CD4-positive, alpha-beta T cell treated with Interleukin-6 for 4 hours (primary cell): Measurements from ENCODE around the gene NAT9.

Experiments used
- DNase-seq: peaks from one replicate; pipeline ENCODE4 v3.0.0-alpha.2; 2020; ENCODE audit warnings: mixed read lengths

NAT9 gene

DNA sequence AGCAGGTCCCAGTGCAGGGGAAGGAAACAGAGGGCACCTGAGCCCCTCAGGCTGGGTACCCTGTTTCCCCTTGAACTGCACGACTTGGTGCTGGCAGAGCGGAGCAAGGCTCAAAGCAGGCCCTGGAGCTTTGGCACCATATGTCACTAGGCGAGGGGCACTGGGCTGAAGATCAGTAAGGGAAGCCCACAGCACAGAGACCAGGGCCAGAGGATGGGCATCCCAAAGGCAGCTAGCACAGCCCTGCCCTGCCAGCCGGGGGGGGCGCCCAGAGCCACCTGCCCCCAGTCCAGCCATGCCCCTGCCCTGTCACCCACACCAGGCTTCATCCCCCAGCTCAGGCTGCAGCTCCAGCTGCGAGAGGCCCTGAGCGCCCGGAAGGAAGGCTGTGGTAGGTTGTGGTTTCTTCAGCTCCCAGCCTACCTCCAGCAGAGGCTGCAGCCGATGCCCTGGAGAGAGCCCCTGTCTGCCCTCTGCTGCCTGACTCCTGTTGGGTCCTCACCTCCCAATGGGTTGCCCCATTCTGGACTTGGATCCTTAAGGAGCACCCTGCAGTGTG is 16.8 kb downstream of the NAT9 start:
- DNase-seq = peak; percentile 73

DNA sequence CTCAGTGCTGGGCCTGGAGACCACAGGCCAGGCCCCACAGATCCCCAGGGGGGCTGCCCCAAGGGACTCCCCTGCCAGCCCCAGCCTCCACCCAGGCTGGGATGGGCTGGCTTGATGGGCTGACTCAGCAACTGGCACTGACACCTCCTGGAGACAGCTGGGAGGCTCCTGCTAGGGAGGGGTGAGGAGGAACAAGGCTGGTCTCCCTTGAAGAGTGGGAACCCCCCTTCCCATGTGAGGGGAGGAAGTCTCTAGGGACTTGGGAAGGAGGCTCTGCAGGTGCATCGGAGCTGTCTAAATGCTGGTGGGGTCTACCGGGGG is 17.3 kb downstream of the NAT9 start:
- DNase-seq = peak; percentile 36

DNA sequence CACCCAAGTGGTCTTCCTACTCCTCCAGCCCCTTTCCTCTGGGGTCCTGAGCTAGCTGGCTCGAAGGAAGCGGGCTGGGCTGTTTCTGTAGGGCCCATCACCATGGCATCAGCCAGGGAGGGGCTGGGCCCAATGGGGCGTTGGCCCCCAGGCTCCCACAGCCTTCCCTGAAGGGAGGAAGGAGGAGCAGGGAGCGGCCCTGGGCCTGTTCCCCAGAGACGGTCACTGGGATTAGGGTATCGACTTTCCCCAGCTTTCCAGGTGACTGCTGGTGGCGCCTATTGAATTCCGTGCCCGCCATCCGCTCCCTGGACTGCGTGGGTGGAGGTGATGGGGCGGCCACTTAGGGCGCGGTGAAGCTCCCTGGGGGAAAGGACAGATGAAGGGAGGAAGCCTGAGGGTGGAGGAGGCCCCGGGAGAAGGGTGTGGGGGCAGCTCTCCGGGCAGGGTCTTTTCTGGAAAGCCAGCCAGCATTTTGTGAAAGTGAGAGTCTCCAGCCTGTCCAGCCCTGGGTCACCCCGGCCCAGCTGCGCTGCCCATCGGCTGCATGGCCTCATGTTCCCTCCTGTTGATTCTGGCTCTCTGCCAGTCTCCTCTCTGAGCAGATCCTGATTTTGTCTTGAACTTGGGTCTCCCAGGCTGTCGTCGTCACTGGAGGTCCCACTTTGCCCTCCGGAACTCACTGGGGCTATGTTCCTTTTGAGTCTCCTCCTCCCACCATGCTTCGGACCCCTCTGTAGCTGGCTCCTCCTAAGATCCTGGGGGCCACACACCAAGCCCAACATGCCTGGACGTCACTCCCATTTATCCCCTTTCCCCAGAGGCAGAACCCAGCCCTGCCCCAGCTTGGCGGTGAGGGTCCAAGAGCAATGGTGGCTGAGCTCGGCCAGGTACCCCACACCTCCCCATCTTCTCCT is 18.0 kb downstream of the NAT9 start:
- DNase-seq = no peak

DNA sequence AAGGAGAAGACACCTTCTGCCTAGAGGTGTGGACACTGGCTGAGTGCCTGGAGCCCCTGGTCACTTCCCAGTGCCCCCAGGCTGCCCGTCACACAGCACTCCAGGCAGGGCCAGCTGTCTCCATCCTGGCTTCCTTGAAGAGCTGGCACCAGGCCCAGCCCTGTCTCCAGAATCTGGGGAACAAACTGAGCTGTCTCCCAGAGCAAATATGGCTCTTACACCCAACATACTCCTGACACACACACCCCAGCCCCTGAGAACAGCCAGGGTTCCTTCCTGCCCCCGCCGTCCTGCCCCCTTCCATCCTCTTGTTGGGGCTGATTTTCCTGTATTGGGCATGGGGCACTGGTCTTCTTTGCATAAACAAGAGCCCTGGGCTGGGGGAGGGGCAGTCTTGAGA is 18.6 kb downstream of the NAT9 start:
- DNase-seq = no peak

DNA sequence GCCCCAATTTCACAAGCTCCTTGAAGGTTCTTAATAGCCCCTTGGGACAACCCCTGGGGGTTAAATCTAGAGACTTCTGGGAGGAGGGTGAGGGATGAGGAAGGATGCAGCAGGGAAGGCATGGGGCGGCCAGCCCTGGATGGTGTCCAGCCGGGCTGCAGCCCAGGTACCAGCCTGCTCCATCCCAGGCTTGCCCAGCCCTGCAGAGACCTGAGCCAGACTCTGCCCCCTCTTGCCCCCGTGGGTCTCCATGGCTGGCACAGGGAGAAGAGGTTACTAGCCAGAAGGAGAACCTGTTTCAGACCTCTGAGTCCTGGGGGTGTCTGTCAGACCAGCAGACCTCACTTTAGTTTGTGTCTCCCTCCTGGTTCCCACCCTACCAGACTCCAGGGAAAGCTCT is 19.3 kb downstream of the NAT9 start:
- no peak for DNase-seq

DNA sequence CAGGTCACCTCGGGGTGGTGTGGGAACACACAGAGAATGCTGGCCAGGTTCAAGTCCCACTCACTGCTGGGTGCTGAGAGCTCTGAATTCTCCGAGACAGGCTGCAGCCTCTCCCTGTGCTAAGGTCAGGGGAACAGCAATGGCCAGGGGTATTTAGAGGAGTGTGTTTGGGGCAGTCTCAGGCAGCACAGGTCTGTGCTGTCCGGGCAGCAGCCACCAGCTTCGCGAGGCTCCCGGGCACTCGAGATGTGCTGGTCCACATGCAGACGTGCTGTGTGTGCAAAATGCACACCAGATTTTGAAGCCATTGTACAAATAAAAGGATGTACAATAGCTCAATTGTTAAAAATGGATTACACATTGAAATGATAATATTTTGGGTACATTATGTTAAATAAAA is 20.6 kb downstream of the NAT9 start:
- DNase-seq = no peak

DNA sequence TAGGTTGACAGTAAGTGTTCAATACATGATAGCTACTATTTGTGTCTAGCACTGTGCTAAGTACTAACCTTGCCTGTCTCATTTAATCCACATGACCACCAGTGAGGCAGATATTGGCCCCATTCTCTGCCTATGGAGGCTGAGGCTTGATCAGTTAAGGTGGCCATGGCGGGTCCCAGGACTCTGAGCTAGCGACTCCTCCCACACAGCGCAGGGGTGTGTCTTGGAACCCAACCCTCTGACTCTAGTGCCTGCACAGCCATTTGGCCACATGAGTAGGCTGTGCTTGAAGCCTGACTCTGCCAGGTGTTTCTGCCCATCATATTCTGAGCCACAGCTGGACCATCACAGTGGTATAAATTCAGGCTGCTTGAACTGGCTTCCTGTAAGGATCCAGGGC is 21.3 kb downstream of the NAT9 start:
- no peak for DNase-seq

DNA sequence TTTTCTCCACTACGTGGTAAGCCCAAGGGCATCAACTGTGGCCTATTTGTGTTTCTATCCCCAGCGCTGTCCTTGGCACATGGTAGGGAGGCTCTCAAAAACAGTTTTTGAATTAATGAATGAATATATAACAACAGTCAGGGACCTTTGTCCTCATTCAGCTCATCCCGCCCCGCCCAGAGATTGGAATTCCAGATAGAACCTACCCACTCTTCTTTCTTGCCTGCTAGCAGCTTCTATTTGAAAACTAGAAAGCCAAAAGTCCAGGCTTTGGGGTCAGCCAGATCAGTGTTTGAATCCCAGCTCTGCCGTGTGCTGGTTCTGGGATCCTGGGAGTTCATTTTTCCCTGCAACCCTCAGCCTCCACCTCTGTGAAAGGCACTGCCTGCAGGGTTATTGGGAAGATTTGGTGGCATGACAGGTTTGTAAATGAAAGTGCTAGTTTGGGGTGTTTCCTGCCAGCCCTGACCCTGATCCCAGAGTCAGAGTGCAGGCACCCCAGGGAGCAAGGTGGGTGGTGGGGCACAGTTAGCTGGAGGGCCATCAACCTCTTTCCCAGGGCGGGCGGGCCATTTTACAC is 23.2 kb downstream of the NAT9 start:
- no peak for DNase-seq

DNA sequence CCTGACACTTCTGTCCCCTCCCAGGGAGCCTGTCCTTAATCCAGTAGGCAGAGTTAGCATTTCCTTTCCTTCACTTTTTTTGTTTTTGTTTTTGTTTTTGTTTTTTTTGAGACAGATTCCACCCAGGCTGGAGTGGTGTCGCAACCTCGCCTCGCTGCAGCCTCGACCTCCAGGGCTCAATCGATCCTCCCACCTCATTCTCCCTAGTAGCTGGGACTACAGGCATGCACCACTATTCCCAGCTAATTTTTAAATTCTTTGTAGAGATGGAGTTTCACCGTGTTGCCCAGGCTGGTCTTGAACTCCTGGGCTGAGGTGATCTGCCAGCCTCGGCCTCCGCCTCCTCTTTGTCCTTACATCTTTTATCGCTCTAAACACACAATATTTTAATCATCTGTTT is 23.7 kb downstream of the NAT9 start:
- no peak for DNase-seq

DNA sequence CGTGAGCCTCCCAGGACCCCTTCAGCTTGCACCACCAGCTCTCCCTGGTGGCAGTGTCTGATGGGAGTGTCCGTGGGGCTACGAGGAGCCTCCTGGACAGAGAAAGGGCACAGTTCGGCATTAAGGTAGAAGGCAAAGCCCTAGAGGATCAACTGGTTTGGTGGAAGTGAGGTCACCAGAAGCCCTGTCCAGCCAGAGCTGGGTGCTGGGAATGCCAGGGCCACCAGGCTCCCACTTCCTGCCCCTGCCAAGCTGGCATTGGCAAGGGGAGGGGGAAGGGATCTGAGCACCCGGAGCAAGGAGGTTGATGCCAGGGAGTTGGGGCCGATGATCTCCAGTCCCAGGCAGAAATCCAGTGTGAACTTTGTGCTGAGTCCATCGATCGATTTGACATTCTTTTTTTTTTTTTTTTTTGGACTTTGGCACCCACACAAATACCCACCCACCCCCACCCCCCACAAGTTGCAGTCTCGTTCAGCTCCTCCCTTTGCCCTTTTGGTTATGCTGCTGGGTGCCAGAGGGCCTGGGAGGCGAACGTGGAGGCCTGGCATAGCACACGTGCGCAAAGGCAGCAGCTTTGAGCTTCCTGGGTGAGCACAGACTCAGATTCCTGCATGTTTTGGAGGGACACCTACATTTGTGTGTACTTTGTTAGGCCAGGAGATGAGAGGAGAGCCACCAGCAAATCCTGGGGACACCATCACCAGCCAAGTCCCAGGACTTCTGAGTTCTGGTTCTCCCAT is 25.6 kb downstream of the NAT9 start:
- peak; percentile 38 for DNase-seq

DNA sequence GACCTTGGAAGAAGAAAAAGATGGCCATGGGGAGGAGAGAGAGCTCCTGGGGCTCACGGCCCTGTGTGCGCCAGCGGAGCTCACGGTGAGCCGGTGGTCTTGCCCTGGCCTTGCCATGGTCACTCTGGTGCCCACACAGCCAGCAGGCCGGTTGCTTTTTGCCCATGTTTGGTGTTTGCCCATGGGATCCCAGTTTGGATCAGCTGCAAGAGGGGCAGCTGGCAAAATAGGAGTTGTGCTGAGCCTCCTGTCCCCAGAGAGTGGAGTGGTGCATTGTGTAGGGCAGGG is 26.2 kb downstream of the NAT9 start:
- DNase-seq = no peak

DNA sequence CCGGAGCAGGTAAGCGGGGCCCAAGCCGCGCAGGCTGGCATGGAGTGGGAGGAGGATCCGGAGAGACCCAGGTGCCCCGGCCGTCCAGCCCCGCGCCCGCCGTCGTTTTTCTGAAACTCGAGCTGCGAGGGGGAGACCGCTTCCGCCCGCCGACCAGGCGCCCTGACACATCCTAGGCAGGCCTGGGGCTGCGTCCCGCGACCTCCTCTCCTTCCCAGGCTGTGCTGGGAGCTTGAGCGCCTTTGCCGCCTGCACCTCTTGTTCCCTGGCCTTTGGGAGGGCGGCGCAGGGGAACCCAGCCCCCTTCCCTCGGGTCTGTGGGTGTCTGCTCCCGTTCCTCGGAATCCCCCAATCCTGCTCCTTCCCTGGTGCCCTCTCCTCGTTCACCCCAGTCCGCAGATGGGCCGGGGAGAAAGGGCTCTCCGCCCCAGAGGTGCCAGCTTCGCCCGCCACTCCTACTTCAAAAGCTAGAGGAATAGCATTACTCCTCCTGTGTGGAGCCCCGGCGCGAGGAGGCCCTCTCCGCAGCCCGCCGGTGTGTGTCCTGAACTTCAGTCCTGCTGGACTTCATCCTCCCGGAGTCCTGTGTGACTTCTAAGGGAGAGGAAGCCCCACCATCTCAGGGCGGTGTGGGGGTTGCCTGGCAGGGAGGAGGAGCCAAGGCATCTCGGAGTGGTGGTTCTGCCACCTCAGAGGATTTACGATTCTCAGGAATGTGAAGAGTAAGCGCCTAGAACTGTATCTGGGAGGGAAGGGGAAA is 26.7 kb downstream of the NAT9 start:
- DNase-seq = peak; percentile 63

DNA sequence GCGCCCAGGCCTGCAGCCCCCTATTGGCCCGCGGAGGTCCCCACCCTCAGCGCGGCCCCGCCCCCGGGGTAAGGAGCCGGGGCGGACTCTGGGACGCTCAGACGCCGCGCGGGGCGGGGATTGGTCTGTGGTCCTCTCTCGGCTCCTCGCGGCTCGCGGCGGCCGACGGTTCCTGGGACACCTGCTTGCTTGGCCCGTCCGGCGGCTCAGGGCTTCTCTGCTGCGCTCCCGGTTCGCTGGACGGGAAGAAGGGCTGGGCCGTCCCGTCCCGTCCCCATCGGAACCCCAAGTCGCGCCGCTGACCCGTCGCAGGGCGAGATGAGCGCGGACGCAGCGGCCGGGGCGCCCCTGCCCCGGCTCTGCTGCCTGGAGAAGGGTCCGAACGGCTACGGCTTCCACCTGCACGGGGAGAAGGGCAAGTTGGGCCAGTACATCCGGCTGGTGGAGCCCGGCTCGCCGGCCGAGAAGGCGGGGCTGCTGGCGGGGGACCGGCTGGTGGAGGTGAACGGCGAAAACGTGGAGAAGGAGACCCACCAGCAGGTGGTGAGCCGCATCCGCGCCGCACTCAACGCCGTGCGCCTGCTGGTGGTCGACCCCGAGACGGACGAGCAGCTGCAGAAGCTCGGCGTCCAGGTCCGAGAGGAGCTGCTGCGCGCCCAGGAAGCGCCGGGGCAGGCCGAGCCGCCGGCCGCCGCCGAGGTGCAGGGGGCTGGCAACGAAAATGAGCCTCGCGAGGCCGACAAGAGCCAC is 27.4 kb downstream of the NAT9 start, which contains the start of gene NHERF1:
NHERF1 (plus strand) TSS at position 100 of the 750 bp plus-strand sequence; CDS start at position 319, 219 bp downstream.
- peak; percentile 96 for DNase-seq

DNA sequence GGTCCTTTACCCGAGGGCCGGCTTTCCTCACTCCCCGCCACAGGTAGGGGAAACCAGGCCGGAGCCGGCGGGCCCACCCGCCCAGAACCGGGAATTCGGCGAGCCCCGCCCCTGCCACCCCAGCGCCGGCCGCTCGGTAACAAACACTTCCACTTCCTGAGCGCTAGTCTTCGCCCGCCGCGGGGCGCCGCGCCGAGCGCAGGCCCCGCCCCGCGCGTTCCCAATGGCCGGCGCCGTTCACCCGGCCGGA is 27.9 kb downstream of the NAT9 start:
- DNase-seq = no peak

DNA sequence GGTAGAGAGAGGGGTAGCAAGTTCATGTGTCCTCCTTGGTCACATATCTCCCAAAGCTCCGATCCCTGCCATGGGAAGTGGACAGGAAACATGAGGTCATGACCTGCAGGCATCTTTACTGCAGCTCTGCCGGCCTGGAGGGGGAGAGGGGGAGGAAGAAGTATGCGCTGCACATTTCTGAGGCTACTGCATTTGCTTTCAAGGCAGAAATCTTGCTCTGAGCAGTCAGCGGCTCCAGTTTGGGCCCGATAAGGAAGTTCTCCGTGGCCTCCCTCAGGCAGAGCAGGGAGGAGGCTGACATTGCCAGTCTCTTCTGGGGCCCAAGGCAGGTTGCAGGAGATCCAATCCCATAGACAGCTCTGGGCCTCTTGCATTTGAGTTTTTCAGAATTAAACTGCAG is 29.2 kb downstream of the NAT9 start:
- peak; percentile 39 for DNase-seq

DNA sequence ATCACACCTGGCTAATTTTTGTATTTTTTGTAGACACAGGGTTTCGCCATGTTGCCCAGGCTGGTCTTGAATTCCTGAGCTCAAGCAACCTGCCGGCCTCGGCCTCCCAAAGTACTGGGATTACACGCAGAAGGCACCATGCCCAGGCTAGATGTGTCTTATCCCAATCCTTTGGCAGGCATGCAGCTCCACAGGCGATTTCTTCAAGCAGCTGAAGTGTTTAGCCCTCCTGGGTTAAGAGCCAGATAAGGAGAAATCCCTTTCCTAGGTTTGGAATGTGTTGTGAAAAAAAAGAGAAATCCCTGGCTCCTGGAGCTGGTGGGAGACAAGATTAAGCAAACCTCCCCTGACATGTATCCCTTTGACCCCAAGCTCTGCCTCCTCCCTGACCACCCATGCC is 29.8 kb downstream of the NAT9 start:
- no peak for DNase-seq

DNA sequence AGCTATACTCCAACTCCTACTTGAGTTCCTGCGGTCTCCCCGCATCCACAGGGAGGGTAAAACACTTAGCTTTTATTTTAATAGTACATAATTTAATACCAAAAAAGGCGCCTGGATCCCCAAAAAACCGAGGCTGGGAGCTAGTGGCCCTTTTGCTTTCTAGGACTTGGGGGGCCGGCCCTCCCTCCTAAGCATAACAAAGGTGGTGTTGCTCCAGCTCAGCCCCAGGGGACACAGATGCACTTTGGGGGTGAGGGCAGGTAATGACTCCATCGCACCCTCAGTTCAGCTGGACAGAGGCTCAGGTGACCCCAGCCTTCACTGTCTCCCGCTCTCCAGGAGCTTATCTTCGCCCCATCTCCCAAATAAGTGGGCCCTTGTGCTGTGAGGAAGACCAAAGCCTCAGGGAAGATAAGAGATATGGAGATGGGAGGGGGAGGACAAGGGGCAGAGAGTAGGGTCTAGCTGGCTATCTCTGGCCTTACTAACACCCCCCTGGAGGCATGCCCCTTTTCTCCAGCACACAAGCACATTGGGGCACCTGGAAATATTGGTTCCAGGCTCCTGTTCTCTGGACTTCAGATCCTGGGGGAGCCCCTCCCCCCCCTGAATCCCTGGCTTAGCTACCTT is 30.5 kb downstream of the NAT9 start:
- no peak for DNase-seq

DNA sequence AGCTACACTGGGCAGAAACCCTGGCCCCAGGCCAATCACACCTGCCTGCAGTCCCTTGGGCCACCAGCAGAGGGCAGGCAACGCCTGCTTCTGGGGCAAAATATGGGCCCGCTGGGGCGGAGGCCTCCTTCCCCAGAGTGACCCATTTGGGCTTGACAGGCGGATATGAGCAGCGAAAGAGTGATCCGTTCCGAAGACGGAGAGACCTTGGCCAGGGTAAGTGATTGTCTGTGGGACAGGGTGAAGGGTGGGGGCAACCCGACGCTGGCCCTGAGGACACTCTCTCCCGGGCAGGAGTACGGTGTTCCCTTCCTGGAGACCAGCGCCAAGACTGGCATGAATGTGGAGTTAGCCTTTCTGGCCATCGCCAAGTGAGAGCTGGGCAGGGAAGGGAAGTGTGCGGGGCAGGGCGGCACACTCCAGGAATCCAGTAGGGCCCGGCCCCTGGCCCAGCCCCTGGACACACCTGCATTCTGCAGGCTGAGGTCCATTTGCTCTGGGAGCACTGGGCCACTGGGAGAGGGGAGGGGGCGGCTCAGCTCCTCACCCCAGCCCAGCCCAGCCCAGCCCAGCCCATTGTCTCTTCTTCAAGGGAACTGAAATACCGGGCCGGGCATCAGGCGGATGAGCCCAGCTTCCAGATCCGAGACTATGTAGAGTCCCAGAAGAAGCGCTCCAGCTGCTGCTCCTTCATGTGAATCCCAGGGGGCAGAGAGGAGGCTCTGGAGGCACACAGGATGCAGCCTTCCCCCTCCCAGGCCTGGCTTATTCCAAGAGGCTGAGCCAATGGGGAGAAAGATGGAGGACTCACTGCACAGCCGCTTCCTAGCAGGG is 31.2 kb downstream of the NAT9 start:
- DNase-seq = peak; percentile 84

DNA sequence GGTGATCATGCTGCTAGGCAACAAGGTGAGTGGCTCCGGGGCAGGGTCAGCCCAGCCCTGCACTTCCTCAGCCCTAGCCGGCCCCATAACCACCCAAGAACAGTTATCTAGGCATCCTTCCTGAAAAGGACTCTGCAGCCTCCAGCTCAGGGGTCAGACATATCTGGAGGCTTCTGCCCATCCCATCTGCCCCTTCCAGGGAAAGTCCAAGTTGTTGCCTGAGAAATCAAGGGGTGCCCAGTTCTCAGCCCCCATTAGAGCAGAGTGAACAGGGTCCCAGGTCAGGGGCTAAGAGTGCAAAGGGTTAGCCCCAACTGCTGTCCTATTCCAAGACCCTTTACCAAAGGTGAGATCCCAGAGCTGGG is 31.8 kb downstream of the NAT9 start:
- DNase-seq = no peak

DNA sequence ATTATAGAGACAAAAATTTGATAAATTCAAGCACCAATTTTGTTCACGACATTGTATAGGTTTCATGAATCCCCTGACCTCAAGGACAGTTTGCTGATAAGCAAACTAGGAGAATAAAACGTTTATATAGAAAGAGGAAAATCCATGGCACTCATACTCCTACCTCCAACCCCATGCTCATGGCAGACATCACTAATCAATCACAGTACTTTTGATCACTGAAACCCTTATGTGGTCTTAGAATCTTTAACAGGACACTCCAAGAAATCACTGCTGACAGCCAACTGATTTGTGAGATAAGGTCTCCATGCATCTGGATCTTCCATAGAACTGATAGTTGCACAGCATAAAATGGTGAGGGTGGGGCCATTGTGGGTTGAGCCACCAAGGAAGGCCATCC is 32.4 kb downstream of the NAT9 start:
- no peak for DNase-seq

DNA sequence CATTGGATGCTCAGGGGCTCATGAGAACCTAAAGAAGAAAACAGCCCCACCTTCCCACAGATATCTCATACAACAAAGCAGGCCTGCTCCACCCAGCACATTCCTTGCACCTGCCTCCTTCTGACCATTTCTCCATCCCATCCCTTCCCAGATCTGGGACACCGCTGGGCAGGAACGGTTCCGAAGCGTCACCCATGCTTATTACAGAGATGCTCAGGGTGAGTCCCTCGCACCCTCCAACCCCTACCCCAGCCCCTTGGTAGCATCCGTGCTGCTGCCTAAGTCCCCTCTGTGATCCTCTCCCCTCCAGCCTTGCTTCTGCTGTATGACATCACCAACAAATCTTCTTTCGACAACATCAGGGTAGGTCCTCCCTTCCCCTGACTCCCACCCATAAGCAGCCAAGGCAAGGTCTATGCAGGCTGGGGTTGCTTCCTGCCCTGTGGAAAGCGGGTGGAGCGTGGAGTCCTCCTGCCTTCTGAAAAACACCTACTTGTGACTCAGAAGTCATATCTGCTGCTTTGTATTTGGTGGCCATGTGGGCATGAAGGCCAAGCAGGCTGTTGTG is 33.1 kb downstream of the NAT9 start:
- peak; percentile 30 for DNase-seq
